HG03139 (cell line): ENCODE data around the gene GOLGA2.

Source experiments
- ATAC-seq: cut with Tn5 transposase; IDR thresholded peaks from one replicate; pipeline ENCODE4 v1.9.1; 2021; ENCODE audit not compliant: unreplicated experiment

GOLGA2 gene

DNA sequence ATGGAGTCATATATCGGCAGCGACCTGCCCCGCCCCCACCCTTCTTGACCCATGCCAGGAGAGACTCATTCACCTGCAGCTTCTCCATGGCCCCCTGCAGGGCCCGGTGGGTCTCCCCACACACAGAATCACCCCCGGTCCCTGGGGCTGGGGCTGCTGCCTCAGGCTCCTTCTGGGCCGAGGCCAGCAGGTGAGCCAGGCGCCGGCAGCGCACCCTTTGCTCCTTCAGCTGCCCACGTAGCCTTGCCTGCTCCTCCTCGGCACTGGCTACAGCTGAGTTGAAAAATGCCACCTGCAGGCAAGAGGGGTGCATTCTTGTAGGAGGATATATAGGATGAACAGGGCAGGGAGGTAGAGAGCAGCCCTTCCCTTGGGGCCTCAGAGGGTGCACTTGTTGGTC is 17.9 kb downstream of the GOLGA2 start:
- no peak for ATAC-seq

DNA sequence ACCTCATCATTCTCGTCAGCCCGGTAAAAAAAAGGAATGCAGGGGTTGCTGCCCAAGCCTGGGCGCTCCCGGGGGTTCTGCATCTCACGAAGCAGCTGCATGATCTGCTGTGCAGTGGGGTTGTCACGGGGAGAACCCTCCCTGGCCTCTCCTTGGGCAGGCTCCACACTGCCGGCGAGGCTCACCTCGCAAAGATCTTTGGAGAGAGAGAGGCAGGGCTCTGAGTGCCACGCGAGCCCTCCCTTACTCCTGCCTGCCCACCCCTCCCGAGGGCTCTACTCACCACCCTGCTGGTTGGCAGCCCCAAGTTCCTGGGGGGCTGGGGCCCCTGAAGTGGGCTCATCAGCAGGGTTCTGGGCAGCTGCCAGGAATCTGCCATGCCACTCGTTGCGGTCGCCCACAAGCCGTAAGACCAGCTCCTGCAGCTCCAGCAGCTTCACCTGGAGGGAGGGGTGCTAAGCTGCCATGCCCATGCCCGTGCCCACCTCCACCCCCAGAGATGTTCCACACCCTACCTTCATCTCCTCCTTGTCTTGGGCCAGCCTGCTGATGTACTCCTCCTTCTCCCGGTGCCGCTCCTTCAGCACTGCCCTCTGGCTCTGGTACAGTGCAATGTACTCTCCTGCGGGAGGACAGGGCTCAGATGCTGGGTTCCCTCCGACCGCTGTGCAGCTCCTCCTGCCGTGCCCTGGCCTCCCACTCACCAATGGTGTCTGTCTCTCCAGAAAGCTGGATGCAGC is 18.6 kb downstream of the GOLGA2 start:
- no peak for ATAC-seq

- no peak for ATAC-seq
Observed at GRCh38 chr9:128254855-128255759, 20.7 kb downstream of the GOLGA2 start.

GRCh38 chr9:128254362-128254761 is 21.4 kb downstream of the GOLGA2 start:
- no peak for ATAC-seq

GRCh38 chr9:128253991-128254346 is 21.8 kb downstream of the GOLGA2 start:
- ATAC-seq, result no peak

DNA sequence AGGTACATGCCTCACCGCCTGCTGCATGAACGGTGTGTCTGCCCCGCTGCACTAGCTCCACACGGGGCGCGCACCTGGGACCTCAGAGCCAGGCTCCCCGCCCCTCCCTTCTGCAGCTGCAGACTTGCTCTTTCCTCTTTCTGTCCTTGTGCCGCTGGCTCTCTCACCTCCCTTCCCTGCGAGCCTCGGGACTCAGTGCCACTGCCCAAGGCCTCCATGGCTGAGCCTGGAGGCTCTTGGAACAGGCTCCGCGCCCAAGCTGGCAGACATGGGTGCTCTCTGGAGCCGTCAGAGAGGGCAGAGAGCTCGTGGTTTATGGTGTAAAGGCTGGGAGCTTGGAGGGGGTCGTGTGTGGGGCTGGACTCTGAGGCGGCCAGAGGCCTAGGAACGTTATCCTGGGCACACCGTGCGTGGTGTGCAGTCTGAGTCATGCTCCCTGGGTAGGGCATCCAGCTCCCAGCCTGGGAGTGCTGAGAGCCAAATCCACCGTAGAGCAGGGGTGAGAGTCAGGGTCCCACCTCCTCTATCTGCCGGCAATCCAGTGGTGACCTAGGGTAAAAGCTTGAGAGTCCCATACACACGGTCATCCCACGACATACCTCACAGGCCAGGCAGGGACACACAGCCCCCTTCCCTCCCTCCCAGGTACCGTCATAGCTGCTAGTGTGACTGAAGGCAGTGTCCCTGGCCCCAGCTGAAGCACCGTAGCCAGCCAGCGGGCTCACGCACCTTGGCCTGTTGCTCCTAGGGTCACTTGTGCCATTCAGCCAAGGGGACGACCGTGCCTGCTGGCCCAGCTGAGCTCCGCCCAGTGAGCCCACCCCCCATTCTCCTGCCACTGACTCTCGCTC is 22.4 kb downstream of the GOLGA2 start:
- ATAC-seq, result no peak

DNA sequence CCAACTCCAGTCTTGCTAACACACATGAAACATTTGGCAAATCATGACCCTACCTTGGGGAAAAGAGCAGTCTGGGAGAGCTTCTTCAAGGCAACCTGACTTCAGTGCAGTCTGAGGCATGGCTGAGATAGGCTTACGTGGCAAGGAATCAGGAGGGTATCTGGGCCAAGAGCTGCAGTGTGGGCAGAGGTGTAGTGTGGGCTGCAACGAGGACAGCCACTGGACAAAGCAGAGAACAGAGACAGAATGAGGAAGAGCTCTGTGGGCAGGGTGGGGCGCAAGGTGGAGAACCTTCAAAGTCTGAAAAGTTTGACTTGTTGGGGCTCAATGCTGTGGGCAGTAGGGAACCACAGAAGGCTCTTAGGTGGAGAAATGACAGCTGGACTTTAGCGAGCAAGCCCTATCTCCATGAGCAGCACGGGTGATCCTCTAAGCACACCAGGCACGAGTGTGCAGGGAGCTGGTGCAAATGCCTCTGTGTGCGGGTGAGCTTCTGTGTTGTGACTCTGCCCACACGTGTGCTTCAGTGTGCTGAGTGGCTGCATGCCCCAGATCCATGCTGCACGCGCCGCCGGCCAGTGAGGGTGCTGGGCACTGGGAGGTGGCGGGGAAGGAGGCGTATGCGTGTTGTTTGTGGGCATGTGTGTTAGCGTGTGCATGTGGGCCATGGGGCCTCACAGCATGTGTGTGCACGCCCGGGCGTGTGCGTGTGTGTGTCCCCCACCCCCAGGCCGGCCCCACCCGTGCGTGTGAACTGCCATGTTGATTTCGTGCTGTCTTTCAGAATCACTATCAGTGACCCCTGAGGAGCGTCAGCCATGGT is 23.3 kb downstream of the GOLGA2 start:
- ATAC-seq, result no peak

DNA sequence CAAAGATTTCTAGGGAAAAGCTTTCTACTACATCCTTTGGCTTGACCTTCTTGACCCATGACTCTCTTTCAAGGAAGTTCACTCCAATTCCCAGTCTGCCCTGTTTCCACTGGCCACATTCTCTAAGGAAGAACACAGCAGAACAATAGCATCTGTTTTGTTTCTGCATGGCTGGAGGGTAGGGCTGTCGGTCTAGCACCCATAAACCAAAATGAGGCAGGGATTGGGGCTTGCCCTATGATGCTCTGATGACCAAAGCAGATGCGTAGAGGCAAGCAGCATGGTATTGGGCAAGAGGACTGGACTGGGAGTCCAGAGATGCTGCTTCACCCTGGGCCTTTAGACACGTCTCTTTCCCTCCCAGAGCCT is 24.1 kb downstream of the GOLGA2 start:
- no peak for ATAC-seq

DNA sequence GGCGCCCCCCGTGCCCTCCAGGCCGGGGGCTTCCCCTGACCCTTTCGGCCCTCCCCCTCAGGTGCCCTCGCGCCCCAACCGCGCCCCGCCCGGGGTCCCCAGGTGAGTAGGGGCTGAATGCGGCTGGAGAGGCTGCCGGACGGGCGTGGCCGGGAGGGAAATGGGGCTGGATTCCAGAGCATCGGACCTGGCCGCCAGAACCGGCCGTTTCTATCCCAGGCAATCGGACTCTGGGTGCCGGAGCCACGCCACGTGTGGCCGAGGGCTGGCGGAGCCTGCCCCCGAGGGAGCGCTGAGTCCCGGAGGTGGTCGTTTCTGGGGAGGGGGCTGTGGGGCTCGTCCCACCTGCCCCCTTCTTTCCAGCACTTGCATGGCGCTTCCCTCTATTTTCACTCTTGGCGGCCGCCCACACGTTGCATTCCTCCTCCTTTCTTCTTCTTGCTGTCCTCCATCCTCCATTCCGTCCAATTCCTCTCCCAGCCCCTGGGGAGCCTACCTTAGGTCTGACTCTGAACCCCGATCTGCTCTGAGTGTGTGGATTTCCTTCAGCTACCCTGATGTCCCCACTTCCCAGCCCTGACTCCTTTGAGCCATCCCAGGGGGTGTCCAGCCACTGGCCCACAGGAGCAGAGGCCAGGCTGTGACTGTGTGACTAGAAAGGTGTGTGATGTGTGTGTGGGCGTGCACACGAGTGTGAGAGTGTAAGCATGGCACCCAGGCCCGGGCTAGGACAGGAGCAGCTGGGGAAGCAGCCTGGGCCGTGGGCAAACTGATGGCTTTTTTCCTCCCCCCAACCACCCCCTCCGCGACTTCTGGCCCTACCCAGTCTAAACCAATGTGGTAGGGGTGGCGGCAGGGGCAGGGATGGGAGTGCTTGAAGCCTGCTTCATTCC is 24.7 kb downstream of the GOLGA2 start:
- no peak for ATAC-seq

GRCh38 chr9:128249908-128250838 is 25.6 kb downstream of the GOLGA2 start:
- ATAC-seq, result peak; percentile 72

DNA sequence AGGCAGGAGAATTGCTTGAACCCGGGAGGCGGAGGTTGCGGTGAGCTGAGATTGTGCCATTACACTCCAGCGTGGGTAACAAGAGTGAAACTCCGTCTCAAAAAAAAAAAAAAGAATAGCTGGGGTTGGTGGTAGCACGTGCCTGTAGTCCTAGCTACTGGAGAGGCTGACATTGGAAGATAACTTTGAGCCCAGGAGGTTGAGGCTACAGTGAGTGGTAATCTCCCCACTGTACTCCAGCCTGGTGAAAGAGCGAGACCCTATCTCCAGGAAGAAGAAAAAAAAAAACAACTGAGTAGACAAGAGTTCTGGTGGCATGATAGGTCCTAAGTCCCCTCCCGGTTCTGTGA is 26.3 kb downstream of the GOLGA2 start:
- ATAC-seq, result no peak

- no peak for ATAC-seq
Observed at GRCh38 chr9:128247226-128247803, 28.5 kb downstream of the GOLGA2 start.

GRCh38 chr9:128246471-128246870 is 29.3 kb downstream of the GOLGA2 start:
- no peak for ATAC-seq

GRCh38 chr9:128245421-128246151 is 30.2 kb downstream of the GOLGA2 start:
- no peak for ATAC-seq

GRCh38 chr9:128244837-128245231 is 31.0 kb downstream of the GOLGA2 start:
- ATAC-seq, result no peak

- no peak for ATAC-seq
Observed at GRCh38 chr9:128244091-128244836, 31.5 kb downstream of the GOLGA2 start.
